IPS DF 19.7 (cell line): Measurements from ENCODE around the gene KCNT2.
A peak's percentile ranks its signal among the peaks of the same experiment; 100 is the strongest.
"Not testable (repeated sequence)": the region's sequence is repeated elsewhere in the genome, so short reads cannot be mapped to it uniquely, and the experiment has no call there.

Source experiments
- DNase-seq: peaks from one replicate; pipeline ENCODE4 v3.0.0-alpha.2; 2013; ENCODE audit warnings: low read depth, low spot score

KCNT2 gene

DNA sequence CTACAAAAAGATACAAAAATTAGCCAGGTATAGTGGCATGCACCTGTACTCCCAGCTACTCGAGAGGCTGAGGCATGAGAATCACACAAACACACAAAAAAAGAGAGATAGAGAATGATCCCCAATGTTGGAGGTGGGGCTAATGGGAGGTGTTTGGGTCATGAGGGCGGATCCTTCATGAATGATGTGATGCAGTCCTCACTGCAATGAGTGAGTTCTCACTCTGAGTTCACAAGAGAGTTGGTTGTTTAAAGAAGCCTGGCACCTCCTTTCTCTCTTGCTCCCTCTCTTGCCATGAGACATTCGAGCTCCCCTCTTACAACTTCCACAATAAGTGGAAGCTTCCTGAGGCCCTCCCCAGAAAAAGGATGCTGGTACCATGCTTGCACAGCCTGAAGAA, 17.3 kb downstream of the KCNT2 start:
- no peak for DNase-seq

DNA sequence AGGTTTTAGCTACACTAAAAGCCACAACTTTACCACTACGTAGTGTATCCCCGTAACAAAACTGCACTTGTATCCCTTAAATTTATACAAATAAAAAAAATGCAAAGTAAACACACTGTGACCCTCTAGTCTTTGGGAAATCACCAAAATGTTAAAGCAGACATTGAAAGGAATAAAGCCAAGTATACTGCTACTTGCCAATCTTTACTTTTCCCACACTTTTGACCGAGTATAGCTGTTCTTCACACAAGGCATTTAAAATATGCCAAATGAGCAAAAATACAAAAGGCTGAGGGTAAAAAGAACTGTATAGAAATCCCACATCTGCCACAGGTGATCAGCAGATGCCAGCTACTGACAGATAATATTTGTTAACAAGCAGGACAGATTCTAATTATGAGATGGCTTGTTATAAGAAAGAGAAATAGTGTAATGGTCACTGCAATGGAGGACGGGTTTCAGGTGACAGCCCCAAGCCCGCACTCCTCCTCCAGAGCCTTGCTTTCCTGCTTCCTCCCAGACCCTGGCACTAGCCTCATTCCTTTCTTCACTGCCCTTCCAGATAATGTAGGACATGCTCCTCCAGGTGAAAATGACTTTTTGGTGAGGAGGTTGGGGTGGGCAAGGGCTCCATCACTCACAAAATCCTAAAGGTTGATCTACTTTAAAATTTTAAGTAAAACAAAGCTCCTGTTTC, 18.1 kb downstream of the KCNT2 start:
- DNase-seq = no peak

DNA sequence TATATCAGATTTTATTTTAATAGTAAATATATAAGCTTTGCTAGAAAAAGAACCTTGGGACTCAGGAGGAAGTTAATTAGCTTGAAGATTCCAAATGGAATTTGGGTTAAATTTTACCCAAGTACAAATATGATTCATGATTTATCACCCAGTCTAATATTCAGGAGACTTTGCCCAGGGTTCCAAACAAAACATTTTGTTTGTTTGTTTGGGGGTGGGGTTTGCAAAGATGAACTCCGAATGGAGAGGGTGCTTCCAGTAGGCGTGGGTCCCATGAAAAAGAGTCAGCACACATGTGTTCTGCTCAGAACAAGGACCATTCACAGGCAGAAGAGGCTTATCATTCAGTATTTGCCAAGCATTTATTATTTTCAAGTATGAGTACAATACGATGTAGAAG, 23.5 kb downstream of the KCNT2 start:
- DNase-seq = no peak

DNA sequence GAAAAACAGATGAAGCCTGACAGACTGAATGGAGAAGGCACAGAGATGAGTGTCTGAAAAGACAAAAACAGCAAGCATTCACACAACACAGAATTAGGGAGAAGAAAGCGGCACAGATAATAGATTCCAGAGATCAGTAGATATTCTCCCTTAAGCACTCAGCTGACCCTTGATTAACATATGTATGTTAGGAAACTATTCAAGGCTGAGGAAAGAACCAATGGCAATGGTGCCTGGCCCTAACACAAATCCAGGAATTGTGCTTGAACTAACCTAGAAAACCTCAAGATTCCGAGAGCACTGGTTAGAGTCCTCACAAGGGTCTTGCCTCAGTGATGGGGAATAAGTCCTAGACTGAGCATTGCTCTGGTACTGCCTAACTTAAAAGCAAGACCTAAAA, 30.9 kb downstream of the KCNT2 start:
- peak; percentile 9 for DNase-seq

DNA sequence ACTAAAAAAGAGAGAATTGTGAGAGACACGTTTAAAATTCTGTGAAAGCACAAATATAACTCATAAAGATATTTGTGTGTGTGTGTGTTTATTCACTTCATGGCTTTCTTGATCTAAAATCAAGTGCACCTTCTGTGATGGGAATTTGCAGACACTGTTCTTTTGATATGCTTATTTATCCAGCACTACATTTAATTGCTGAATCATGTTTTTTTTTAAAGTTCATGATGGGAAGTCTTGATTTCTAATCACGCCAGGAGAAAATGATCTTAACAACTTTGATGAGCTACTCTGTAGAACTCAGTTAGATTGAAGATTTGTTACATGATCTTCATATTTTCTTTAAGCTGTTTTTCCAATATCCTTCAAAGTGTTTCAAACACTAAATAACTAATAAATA, 35.0 kb downstream of the KCNT2 start:
- no peak for DNase-seq

DNA sequence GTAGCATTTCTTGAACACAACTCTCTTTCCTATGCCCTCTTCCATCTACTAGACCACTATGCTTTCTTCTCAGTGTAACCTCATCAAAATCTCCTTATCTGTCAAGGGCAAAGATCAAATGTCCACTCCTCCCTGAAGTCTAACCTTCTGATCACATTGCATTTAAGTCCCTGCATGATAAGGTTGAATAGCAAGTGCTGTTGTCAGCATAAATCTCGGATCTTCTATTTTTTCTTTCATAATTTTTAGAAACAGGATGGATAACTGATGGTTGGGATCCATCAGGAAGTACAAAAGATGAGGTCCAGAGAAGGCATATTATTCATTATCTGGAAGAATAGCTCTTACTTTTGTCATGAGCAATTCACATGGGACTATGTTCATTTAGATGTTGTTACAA, 41.0 kb downstream of the KCNT2 start:
- DNase-seq = no peak

DNA sequence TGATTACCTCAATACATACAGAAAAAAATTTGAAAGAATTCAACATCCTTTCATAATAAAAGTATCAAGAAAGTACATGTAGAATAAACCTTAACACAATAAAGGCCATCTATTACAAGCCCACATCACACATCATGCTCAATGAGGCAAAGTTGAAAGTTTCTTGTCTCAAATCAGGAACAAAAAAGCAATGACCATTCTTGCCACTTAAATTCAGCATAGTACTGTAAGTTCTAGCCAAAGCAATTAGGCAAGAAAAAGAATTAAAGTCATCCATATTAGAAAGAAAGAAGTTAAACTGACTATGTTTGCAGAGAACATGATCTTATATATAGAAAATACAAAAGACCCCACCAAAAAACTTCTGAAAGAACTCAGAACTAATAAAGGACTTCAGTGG, 44.5 kb downstream of the KCNT2 start:
- DNase-seq = no peak

DNA sequence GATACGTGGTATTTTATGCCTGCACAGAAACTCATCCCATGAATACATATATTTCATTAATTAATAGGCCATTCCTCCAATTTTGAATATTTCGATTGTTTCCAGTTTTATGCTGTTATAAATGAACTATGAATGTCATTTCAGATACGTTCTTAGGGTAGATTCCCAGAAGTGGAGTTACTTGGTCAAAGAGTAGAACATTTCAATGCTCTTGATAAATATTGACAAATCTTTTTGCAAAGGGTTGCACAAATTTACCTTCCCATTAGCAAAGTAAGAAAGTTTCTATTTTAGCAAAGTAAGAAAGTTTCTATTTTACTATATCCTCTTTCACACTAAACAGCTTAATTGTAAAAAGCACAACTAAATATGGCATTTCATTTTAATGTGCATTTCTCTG, 48.9 kb downstream of the KCNT2 start:
- DNase-seq = no peak

DNA sequence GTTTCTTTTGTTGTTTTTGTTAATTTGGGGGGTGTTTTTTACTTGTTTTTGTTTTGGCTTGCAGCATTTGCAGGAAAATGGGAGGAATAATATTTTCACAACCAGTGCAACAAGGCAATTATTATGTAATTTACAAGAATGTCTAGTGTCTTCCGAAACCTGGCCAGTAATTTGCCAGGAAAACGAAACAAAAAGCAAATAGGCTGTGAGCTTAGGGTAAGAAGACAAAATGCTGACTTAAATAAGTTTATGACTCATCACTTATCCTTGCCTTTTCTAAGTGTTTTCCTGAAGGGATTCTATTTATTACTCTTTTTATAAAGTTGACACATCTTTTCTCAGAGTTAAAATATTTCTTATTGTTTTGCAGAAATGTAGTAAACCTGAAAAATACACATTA, 49.8 kb downstream of the KCNT2 start:
- DNase-seq = no peak

DNA sequence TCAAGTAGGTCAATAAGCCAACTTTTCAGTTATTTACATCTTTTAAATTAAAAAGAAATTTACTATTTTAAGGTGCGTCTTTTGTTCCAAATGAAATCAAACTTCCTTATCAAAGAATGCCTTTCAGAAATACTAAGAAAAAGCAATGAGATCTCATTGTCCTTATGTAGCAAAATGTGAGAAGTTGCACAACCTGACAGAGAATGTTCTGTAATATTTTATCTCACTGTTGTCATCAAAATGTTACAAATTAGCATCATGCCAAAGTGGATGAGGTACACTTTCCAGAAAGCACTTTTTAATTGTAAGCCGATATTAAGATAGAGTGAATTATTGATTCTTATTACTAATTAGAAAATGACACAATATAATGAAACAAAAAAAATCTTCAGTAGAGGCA, 50.4 kb downstream of the KCNT2 start:
- no peak for DNase-seq

DNA sequence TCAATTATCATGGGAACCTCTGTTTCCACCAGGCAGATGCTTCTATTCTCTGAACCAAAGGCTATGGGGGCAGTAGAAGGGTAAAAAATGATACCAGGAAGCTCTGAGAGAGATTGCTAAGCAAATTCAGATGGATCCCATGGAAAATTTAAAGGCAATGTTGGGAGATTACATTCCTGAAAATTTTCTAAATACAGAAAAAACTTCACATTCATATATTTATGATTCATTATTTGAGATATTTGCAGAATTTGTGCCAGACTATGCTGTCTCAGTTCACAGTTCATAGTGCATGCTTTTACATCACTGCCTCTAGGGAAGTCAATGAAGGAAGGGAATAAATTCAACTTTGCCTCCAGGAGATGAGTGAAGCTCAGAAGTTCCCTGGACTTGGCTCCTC, 57.5 kb downstream of the KCNT2 start:
- DNase-seq = no peak

DNA sequence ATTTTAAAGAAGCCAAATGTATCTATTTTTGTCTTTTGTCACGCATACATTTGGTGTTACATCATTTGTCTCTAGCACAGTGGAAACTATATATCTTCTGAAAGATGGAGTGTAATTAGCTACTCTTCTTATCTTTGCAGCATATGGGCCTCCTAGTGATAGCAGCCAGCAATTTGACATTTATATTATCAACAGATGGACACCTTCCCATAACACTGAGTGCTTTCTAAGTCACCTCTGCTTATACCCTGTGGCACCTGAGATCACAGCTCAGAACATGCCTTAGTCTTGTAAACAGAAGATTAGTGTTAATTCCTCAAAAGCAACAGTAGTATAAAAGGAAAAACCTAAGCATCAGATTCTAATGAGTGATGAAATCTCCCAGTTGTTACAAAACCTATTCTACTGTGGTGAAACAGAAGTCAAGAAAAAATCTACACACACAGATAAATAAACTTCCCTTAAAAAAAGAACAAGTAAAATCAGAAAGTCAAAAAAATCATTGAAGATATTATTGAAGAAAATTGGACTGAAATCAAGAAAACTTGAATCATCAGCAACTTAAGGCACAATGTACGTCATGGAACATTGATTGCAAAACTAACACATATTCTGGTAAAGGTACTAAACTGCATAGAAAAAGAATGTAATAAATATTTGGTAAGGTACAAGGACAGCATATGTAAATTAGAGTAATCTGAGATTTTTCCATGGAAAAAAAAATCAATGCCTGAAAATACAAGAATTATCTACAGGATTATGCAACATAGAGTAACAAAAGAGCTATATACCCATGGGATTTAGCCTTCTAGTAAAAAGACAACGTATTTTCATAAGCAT, 61.7 kb downstream of the KCNT2 start:
- no peak for DNase-seq

DNA sequence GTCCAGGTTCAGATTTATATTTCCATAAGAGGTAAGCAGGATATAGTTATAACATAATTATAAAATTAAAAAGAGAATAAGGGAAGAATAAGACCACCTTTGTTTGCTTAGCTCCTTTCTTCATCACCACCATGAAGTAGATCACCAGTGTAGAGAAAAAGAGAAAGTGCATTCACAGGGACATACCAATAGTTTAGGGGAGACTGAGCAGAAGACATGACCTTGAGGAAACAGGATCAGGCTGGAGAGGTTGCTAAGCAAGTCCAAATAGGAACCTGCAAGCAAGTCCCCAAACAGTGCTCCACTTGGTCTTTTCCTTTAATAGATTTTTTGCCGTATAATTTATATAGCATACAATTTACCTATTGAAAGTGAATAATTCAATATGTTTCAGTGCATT, 63.0 kb downstream of the KCNT2 start:
- DNase-seq = no peak

DNA sequence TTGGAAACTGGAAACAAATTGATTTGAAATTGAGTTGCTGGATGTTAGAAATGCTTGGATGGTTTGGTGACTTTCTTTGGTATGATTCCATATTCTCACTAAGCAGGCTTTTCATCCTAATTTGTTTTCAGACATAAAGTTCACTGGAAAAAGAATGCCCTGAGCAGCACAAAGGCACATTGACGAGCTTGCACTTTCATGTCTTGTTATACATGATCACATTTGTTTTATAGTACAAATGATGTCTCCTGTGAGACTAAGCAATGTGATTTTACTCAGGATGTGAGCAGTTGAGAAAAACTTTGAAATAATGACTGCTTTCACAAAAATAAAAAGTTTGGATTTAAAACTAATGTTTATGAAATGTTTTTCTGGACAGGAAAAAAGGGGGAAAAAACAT, 63.6 kb downstream of the KCNT2 start:
- DNase-seq = no peak

DNA sequence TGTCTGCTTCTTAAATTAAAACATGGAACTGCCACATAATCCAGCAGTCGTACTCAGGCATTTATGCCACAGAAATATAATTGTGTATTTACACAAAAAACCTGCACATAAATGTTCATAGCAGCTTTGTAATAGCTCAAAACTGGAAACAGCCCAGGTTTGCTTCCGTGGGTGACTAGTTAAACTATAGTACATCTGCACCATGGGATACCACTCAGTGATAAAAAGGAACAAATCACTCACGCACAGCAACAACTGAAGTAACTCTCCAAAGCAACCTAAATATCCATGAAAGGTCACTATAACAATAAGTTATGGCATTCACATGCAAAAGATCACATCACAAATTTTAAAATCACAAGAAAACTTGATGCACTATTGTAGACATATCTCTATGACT, 64.4 kb downstream of the KCNT2 start:
- DNase-seq = no peak

DNA sequence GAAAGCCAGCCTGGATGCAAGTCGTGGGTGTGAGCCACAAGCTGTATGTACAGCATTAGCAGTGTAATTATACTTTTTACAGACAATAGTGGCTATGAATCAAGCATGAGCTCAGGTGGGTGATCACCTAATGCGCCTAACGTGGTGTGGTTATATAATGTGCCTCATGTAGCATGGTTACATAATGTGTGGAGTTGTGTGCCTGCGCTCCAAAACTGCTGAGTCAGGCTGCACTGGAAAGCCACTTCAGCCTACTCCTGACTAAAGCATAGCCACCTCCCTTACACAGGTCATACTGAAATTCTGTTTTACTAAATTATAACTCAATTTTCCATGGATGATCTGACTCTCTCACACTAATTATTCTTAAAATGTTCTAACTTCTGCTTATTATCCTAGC, 69.8 kb downstream of the KCNT2 start:
- DNase-seq = peak; percentile 23

DNA sequence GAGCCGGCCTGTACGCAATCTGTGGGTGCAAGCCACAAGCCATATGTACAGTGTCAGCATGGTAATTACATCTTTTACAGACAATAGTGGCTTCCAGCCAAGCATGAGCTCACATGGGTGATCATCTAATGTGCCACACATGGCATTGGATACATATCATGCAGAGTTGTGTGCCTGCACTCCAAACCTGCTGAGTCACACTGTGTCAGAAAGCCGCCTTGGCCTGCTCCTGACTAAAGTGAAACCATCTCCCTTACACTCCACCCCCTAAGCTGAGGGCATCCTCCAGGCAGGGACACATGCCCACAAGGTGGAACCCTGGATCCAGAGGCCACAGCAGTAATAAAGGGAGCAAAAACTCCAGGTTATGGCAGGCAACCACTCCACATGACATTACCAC, 72.5 kb downstream of the KCNT2 start:
- DNase-seq = peak; percentile 50

DNA sequence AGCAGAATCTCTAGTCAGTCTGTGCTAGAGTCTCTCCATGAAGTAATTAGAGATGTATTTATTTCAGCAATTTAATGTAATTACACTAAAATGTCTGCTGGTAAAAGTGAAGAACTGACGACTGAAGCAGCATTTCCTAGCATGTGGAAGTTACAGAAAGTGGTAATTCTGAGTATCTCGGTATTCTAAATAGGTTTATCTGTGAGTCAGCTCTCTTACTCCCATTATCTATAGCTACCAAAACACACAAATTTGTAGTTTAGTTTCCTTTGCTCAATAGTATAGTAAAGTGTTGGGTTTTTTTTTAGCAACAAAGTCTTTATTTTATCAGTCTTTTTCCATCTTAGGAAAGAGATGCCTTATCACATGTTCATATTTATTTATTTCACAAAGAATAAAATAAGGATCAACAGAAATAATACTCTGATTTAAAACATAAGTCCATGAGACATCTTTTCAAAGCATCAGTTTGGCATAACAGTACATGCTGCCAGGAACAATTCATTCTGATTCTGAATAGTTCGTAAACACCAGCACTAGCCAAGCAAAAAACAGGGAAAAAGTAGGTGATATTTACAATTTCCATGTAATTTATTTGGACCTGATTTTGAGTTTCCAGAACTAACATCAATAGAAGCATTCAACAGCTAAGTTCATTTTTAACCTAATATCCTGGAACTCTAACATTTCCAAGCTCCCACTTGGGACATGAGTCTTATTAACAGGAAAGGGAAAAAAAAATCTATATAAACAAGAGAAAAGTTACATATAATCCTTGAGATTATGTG, 76.3 kb downstream of the KCNT2 start:
- DNase-seq = no peak

DNA sequence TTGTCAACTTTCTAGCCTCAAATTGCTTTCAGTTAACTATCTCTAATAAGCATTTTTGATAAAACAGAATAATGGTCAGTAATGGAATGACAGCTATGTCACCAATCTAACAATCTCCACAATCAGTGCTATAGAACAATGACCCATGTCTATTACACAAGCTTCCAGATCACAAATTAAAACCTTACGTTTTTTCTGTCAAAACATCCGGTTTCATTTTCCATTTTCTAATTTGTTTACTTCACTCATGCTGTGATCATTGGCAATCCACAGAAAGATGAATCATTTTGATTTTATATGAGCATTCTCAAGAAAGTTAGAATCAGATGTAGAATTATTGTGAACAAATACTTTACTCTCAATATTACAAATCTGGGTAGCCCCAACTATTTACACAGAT, 80.3 kb downstream of the KCNT2 start:
- no peak for DNase-seq

DNA sequence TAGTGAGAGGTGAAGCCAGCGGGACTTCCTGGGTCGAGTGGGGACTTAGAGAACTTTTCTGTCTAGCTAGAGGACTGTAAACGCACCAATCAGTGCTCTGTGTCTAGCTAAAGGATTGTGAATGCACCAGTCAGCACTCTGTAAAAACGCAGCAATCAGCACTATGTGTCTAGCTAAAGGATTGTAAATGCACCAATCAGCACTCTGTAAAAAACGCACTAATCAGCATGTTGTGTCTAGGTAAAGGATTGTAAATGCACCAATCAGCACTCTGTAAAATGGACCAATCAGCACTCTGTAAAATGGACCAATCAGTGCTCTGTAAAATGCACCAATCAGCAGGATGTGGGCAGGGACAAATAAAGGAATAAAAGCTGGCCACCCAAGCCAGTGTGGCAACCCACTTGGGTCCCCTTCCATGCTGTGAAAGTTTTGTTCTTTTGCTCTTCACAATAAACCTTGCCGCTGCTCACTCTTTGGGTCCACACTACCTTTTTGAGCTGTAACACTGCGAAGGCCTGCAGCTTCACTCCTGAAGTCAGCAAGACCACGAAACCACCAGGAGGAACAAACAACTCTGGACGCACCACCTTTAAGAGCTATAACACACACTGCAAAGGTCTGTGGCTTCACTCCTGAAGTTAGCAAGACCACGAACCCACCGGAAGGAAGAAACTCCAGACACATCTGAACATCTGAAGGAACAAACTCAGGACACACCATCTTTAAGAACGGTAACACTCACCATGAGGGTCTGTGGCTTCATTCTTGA, 85.5 kb downstream of the KCNT2 start:
- not testable (repeated sequence) for DNase-seq

DNA sequence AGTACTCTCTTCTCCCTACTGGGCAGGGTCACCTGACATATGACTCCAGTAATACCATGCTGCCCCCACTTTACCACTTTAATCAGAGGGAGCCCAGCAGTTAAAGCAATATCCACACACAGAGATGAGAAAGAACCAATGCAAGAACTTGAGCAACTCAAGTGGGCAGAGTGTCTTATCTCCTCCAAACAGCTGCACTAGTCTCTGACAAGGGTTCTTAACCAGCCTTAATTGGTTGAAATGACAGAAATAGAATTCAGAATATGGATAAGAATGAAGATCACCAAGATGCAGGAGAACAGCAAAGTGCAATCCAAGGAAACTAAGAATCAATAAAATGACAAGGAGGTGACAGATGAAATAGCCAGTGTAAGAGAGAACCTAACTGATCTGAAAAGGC, 91.0 kb downstream of the KCNT2 start:
- DNase-seq = no peak

DNA sequence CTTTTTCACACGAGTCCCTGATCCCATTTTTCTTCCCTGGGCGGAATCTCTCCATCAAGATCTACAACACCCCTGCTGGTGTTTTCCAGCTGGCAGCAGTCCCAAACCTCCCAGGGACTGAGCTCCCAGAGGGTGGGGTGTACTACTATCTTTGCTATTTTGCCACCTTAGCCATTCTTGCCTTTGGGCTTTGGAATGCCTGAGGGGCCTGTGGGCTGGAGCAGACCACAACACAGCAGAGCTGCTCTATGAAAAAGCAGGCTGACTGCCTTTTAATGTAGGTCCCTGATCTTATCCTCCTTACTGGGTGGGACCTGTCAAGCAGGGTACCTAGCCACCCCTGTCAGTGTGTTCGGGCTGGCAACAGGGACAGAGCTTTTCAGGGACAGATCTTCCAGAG, 91.9 kb downstream of the KCNT2 start:
- DNase-seq = no peak
